Natural killer cell (primary cell): ENCODE results near the gene POLR3GL. TPM values are rescaled to one million over a fixed set of nuclear protein-coding genes. Genes with fewer than 3 reads are reported as not detected.
A peak's percentile ranks its signal among the peaks of the same experiment; 100 is the strongest.

ENCODE experiments used
- ATAC-seq, 3 donors: fragments of 150-1000 bp in 2 of 3; fragments of 200-7000 bp in 1 of 3; cut with Tn5 transposase; 1 replicate in 1 of 3; 2 replicates in 2 of 3; pipeline ENCODE4 v1.10.0; 2021; ENCODE audit warnings: mild to moderate bottlenecking in 2 of 3, moderate library complexity in 2 of 3
- DNase-seq, 2 donors: peaks; one replicate each; pipeline versions ENCODE4 v3.0.0 to v3.0.0-alpha.2; 2013 to 2021; ENCODE audit warnings: mixed read lengths in 1 of 2
- H3K27ac ChIP-seq: one replicate; pipeline ENCODE4 v1.5.1; 2013; ENCODE audit warnings: mild to moderate bottlenecking, low read length
- H3K27me3 ChIP-seq: one replicate; pipeline ENCODE4 v1.6.1; 2013; ENCODE audit warnings: low read length; ENCODE audit not compliant: control insufficient read depth, insufficient read depth
- H3K36me3 ChIP-seq: one replicate; pipeline ENCODE4 v1.6.1; 2013; ENCODE audit warnings: low read length; ENCODE audit not compliant: control insufficient read depth, insufficient read depth
- H3K4me1 ChIP-seq: one replicate; pipeline ENCODE4 v1.6.1; 2013; ENCODE audit warnings: low read length; ENCODE audit not compliant: control insufficient read depth, insufficient read depth
- H3K4me3 ChIP-seq: one replicate; pipeline ENCODE4 v1.5.1; 2013; ENCODE audit warnings: low read length
- H3K9me3 ChIP-seq: one replicate; pipeline ENCODE4 v1.6.1; 2013; ENCODE audit warnings: low read length; ENCODE audit not compliant: control insufficient read depth, insufficient read depth
- H3K27ac Mint-ChIP-seq, 2 donors: one replicate each; pipeline ENCODE4 v1.8.0; 2022; ENCODE audit warnings: mild to moderate bottlenecking in 2 of 2, mixed read lengths in 2 of 2, moderate library complexity in 1 of 2
- H3K27me3 Mint-ChIP-seq, 2 donors: one replicate each; pipeline ENCODE4 v1.8.0; 2022; ENCODE audit warnings: low read depth in 2 of 2, mixed read lengths in 2 of 2
- H3K36me3 Mint-ChIP-seq: one replicate; pipeline ENCODE4 v1.8.0; 2022; ENCODE audit warnings: mixed read lengths
- H3K4me1 Mint-ChIP-seq, 2 donors: one replicate each; pipeline ENCODE4 v1.8.0; 2022; ENCODE audit warnings: mixed read lengths in 2 of 2
- H3K4me3 Mint-ChIP-seq: one replicate; pipeline ENCODE4 v1.8.0; 2022; ENCODE audit warnings: mild to moderate bottlenecking, moderate library complexity, mixed read lengths
- H3K9me3 Mint-ChIP-seq, 2 donors: one replicate each; pipeline ENCODE4 v1.8.0; 2022; ENCODE audit warnings: mixed read lengths in 2 of 2
- CTCF ChIP-seq: fragments of 200-600 bp; IDR thresholded peaks from one replicate; pipeline ENCODE4 v1.8.0; 2022; ENCODE audit warnings: antibody characterized with exemption
- WGBS: methylation state at CpG from one replicate; pipeline ENCODE4 v1.1.7; 2013; ENCODE audit warnings: missing lambda C conversion rate; ENCODE audit not compliant: insufficient coverage; 5-methylcytosine and 5-hydroxymethylcytosine counted together
- intact Hi-C: fragments of 100-400 bp; cut with micrococcal nuclease; formaldehyde crosslinking; loops from one replicate; pipeline ENCODE4 v1.14.2; 2022
- total RNA-seq, 4 donors: library from RNA; stranded (reverse); fragments of 120-200 nt in 1 of 4; gene quantifications; one replicate each; pipeline versions ENCODE4 v1.2.3 to v1.2.4, GENCODE V29; 2013 to 2022

POLR3GL gene
- total RNA-seq, 3 donors from 2014 or later (not counting 1 experiment from before 2014, with no cell fraction given) = 34.9 to 37.5 (median 37.4) TPM

GRCh38 chr1:145983206-145983675, 18.8 kb downstream of the POLR3GL start:
- intact Hi-C loops = no loop called here
- H3K4me1 Mint-ChIP-seq = peaks cover 27 to 54% of the 10 kb centered on the region in 2 donors
- WGBS = 96% methylated on average over 1 of the region's 1 CpG

GRCh38 chr1:145983960-145984830, 19.7 kb downstream of the POLR3GL start:
- DNase-seq = peak in 1 of 2 donors; percentile 62
- no peak for ATAC-seq
- Mint-ChIP-seq H3K4me3 (peak overlapping the region; percentile 46), H3K9me3 (no peaks in the 10 kb centered on the region), H3K4me1 (peaks cover 33 to 60% of the 10 kb centered on the region in 2 donors), H3K27me3 (no peaks in the 10 kb centered on the region), H3K36me3 (no peaks in the 10 kb centered on the region), H3K27ac (peak overlapping the region in 1 of 2 donors; percentile 35)
- WGBS = 85% methylated on average over 9 of the region's 12 CpGs
- Histone ChIP-seq H3K4me1 (peaks cover 50% of the 10 kb centered on the region), H3K36me3 (no peaks in the 10 kb centered on the region), H3K27me3 (no peaks in the 10 kb centered on the region), H3K4me3 (no peak overlapping the region), H3K27ac (no peak overlapping the region), H3K9me3 (no peaks in the 10 kb centered on the region)
- TF ChIP-seq CTCF = no peak
- intact Hi-C loops = no loop called here

More at GRCh38 chr1:145983206-145983675, 18.8 kb downstream of the POLR3GL start:
- no peak for TF ChIP-seq CTCF
- no peaks in the 10 kb centered on the region for H3K27me3 ChIP-seq
- H3K9me3 Mint-ChIP-seq = no peaks in the 10 kb centered on the region
- no peaks in the 10 kb centered on the region for H3K36me3 Mint-ChIP-seq
- ATAC-seq = no peak
- DNase-seq = peak in 1 of 2 donors; percentile 15
- H3K27me3 Mint-ChIP-seq = no peaks in the 10 kb centered on the region
- no peak overlapping the region for H3K27ac Mint-ChIP-seq
- peaks cover 58% of the 10 kb centered on the region for H3K4me1 ChIP-seq
- no peak overlapping the region for H3K4me3 ChIP-seq
- no peaks in the 10 kb centered on the region for H3K9me3 ChIP-seq
- H3K27ac ChIP-seq = no peak overlapping the region
- no peak overlapping the region for H3K4me3 Mint-ChIP-seq
- no peaks in the 10 kb centered on the region for H3K36me3 ChIP-seq

GRCh38 chr1:145985129-145985501, 20.6 kb downstream of the POLR3GL start:
- DNase-seq (no peak), ATAC-seq (no peak)
- peak overlapping the region; percentile 7 for H3K4me3 Mint-ChIP-seq
- peaks cover 44% of the 10 kb centered on the region for H3K4me1 ChIP-seq
- no peak for TF ChIP-seq CTCF
- no peaks in the 10 kb centered on the region for H3K9me3 Mint-ChIP-seq
- H3K27me3 Mint-ChIP-seq = no peaks in the 10 kb centered on the region
- peaks cover 33 to 60% of the 10 kb centered on the region in 2 donors for H3K4me1 Mint-ChIP-seq
- H3K27ac ChIP-seq = peak overlapping the region; percentile 45
- no peaks in the 10 kb centered on the region for H3K36me3 ChIP-seq
- 75% methylated on average over 2 of the region's 2 CpGs for WGBS
- H3K9me3 ChIP-seq = no peaks in the 10 kb centered on the region
- H3K27ac Mint-ChIP-seq = peak overlapping the region in 1 of 2 donors; percentile 35
- no peaks in the 10 kb centered on the region for H3K36me3 Mint-ChIP-seq
- no peaks in the 10 kb centered on the region for H3K27me3 ChIP-seq
- H3K4me3 ChIP-seq = no peak overlapping the region
- intact Hi-C loops = no loop called here
